ENCODE data around the gene CTNNA2.

DNA sequence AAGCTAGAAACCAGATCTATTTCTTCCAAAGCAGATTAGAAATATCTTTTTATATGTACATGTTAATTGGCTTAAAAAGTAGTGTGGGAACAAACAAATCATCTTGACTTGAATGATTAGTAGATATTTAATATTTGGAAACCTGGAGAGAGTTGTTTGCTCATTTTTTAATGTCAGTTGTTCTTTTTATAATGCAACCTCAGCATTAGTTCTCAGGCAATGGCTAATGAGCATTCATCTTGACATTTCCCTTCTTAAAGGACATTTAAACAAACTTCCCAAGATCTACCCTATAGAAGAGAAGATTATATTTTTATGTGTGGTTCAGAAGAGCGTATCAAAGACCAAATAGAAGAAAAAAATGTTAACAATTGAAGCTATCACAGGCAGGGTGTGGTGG is 334.0 kb downstream of the CTNNA2 start:
- TF ChIP-seq, protein P1, sequence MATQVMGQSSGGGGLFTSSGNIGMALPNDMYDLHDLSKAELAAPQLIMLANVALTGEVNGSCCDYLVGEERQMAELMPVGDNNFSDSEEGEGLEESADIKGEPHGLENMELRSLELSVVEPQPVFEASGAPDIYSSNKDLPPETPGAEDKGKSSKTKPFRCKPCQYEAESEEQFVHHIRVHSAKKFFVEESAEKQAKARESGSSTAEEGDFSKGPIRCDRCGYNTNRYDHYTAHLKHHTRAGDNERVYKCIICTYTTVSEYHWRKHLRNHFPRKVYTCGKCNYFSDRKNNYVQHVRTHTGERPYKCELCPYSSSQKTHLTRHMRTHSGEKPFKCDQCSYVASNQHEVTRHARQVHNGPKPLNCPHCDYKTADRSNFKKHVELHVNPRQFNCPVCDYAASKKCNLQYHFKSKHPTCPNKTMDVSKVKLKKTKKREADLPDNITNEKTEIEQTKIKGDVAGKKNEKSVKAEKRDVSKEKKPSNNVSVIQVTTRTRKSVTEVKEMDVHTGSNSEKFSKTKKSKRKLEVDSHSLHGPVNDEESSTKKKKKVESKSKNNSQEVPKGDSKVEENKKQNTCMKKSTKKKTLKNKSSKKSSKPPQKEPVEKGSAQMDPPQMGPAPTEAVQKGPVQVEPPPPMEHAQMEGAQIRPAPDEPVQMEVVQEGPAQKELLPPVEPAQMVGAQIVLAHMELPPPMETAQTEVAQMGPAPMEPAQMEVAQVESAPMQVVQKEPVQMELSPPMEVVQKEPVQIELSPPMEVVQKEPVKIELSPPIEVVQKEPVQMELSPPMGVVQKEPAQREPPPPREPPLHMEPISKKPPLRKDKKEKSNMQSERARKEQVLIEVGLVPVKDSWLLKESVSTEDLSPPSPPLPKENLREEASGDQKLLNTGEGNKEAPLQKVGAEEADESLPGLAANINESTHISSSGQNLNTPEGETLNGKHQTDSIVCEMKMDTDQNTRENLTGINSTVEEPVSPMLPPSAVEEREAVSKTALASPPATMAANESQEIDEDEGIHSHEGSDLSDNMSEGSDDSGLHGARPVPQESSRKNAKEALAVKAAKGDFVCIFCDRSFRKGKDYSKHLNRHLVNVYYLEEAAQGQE (IDR thresholded peaks at IDR 0.05; ENCODE audit: insufficient read depth in 1 of 2, low read depth in 2 of 2, low read length in 1 of 2) = no peak
- TF ChIP-seq, protein P2, sequence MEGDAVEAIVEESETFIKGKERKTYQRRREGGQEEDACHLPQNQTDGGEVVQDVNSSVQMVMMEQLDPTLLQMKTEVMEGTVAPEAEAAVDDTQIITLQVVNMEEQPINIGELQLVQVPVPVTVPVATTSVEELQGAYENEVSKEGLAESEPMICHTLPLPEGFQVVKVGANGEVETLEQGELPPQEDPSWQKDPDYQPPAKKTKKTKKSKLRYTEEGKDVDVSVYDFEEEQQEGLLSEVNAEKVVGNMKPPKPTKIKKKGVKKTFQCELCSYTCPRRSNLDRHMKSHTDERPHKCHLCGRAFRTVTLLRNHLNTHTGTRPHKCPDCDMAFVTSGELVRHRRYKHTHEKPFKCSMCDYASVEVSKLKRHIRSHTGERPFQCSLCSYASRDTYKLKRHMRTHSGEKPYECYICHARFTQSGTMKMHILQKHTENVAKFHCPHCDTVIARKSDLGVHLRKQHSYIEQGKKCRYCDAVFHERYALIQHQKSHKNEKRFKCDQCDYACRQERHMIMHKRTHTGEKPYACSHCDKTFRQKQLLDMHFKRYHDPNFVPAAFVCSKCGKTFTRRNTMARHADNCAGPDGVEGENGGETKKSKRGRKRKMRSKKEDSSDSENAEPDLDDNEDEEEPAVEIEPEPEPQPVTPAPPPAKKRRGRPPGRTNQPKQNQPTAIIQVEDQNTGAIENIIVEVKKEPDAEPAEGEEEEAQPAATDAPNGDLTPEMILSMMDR (IDR thresholded peaks at IDR 0.05) = no peak
- TF ChIP-seq POLR2AphosphoS5 (IDR thresholded peaks at IDR 0.05; ENCODE audit: low read depth, low read length) = no peak

Measured in Panc1 (cell line).